Naive B cell (primary cell): ENCODE data around the gene OGDH. TPM values are rescaled to one million over a fixed set of nuclear protein-coding genes. Genes with fewer than 3 reads are reported as not detected.

Experiments used
- ATAC-seq, 2 donors: fragments of 150-1000 bp; cut with Tn5 transposase; 2 replicates each; pipeline ENCODE4 v1.10.0; 2021; ENCODE audit warnings: low read depth in 2 of 2, mild to moderate bottlenecking in 2 of 2, moderate library complexity in 2 of 2
- DNase-seq: peaks from one replicate; pipeline ENCODE4 v3.0.0; 2022
- H3K27ac Mint-ChIP-seq, 6 donors: one replicate each; pipeline ENCODE4 v1.8.0; 2020 to 2022; ENCODE audit warnings: mild to moderate bottlenecking in 6 of 6, mixed read lengths in 6 of 6, moderate library complexity in 5 of 6, inconsistent platforms in 2 of 6
- H3K27me3 Mint-ChIP-seq, 3 donors: one replicate each; pipeline ENCODE4 v1.8.0; 2021 to 2022; ENCODE audit warnings: mixed read lengths in 3 of 3, mild to moderate bottlenecking in 1 of 3
- H3K36me3 Mint-ChIP-seq, 2 donors: one replicate each; pipeline ENCODE4 v1.8.0; 2020 to 2022; ENCODE audit warnings: mixed read lengths in 2 of 2, inconsistent platforms in 1 of 2, mild to moderate bottlenecking in 1 of 2
- H3K4me1 Mint-ChIP-seq, 3 donors: one replicate each; pipeline ENCODE4 v1.8.0; 2020 to 2022; ENCODE audit warnings: mixed read lengths in 3 of 3, inconsistent platforms in 1 of 3, mild to moderate bottlenecking in 1 of 3, moderate library complexity in 1 of 3
- H3K4me3 Mint-ChIP-seq, 8 donors: one replicate each; pipeline ENCODE4 v1.8.0; 2020 to 2022; ENCODE audit warnings: mild to moderate bottlenecking in 8 of 8, mixed read lengths in 8 of 8, moderate library complexity in 8 of 8, inconsistent platforms in 2 of 8
- H3K9me3 Mint-ChIP-seq, 7 donors: one replicate each; pipeline ENCODE4 v1.8.0; 2020 to 2022; ENCODE audit warnings: mixed read lengths in 7 of 7, mild to moderate bottlenecking in 5 of 7, inconsistent platforms in 2 of 7, moderate library complexity in 1 of 7
- polyA plus RNA-seq, 6 donors: library from polyadenylated mRNA; unstranded; fragments of 300-500 nt; fragmentation: Illumina TruSeq; gene quantifications; one replicate each; pipeline ENCODE4 v1.2.3, GENCODE V29; 2021; ENCODE audit warnings: low read depth in 6 of 6

Gene OGDH
- polyA plus RNA-seq, 6 donors from 2014 or later, result 9.5 to 21.6 (median 20.1) TPM

DNA sequence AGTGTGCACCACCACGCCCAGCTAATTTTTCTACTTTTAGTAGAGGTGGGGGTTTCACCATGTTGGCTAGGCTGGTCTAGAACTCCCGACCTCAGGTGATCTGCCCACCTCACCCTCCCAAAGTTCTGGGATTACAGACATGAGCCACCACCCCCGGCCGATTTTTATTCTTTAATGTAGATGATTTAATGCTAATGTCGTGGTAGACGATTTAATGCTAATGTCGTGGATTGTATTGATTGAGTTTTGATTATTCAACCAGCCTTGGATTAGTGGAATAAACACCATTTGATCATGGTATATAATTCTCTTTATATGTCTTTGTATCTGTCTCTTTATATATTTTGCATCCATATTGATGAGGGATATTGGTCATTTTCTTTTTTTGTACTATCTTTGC lies 52.6 kb downstream of the OGDH start:
- H3K4me1 Mint-ChIP-seq, result peaks cover 0 to 6% (median 0%) of the 10 kb centered on the region in 3 donors
- H3K27me3 Mint-ChIP-seq, result no peaks in the 10 kb centered on the region
- H3K4me3 Mint-ChIP-seq, result no peak overlapping the region
- peaks cover 39 to 47% of the 10 kb centered on the region in 2 donors for H3K36me3 Mint-ChIP-seq
- DNase-seq (no peak), ATAC-seq (no peak)
- H3K27ac Mint-ChIP-seq, result no peak overlapping the region
- H3K9me3 Mint-ChIP-seq, result peaks cover 5 to 37% (median 17%) of the 10 kb centered on the region in 7 donors

DNA sequence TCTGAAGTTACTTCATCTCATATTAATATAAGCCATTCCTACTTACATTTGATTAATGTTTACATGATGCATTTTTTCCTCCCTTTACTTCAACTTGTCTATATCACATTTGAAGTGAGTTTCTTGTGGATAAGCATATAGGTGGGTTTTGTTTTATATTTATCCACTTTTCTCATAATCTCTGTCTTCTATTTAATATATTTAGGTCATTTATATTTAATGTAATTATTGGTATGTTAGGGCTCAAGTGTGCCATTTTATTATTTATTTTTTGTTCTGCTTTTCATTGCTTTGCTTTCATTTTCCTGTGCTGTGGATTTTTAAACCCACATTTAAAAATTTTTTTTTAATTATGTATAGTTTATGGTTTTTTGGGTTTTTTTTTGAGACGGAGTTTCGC lies 54.8 kb downstream of the OGDH start:
- peaks cover 3 to 8% (median 5%) of the 10 kb centered on the region in 3 donors for H3K4me1 Mint-ChIP-seq
- no peaks in the 10 kb centered on the region for H3K27me3 Mint-ChIP-seq
- no peak for ATAC-seq
- DNase-seq, result no peak
- peaks cover 5 to 37% (median 19%) of the 10 kb centered on the region in 7 donors for H3K9me3 Mint-ChIP-seq
- peaks cover 45 to 46% of the 10 kb centered on the region in 2 donors for H3K36me3 Mint-ChIP-seq
- no peak overlapping the region for H3K27ac Mint-ChIP-seq
- no peak overlapping the region for H3K4me3 Mint-ChIP-seq

DNA sequence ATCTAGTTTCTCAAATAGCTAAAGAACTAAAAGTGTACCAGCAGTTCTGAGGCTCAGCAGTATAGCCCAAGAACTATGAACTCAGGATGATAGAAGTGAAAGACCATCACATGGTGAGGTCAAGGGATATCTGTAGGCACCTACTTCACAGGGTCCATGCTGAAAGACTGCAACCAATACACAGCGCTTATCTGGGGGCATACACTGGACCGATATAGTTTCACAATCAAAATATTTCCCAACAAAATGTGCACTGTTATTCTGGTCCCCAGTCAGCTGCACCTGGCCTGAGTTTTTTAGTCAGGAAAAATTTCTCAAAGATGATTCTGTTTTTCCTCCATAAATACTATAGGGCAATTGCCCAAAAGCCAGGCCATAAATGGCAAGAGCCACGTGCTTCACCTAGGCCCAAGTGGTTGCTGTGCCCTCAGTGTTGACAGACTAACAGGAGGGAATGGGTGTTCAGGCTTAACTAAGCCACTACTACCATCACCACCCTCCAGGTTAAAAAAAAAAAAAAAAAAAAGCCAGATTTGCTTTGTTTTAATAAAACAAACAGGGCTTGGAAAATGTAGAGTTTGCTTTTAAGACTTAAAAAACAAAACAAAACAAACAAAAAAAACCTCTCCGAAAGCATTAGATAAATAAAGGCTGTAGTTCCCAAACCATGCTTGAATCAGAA lies 58.5 kb downstream of the OGDH start:
- peaks cover 29 to 37% of the 10 kb centered on the region in 2 donors for H3K36me3 Mint-ChIP-seq

DNA sequence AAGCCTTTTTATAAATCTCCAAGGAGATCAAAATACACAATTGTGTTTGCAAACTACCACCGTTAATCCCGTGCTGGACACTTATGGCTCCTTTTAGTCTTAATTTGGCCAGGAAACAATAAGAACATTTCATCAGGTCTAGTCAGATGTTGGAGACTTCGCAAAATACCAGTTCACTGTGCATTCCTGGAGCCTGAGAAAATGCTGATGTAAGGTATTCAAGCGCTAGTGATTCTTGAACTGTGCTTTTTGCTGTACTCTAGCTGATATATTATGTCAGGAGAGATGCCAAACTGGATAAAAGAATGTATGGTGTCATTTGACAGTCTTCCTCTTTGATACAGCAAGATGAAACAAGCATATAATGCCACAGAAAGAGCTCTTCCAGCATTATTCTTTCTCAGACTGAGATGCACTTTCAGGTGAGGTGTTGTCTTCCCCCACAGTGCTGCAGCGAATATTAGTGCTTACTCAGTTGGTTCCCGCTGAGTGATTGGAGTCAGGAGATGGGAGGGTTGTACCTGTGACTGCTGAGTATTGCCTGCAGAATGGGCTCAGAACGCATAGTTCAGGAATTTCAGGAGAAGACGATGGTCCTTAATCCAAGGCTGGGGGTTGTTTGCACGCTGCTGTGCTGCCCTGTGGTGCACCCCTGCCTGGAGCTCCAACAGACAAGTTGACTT lies 59.2 kb downstream of the OGDH start:
- DNase-seq (no peak), ATAC-seq (no peak)
- Mint-ChIP-seq H3K36me3 (peaks cover 24 to 30% of the 10 kb centered on the region in 2 donors), H3K4me1 (peaks cover 3 to 15% (median 11%) of the 10 kb centered on the region in 3 donors), H3K27me3 (no peaks in the 10 kb centered on the region), H3K27ac (peak overlapping the region in 1 of 6 donors; percentile 15), H3K9me3 (peaks cover 2 to 11% (median 6%) of the 10 kb centered on the region in 7 donors), H3K4me3 (no peak overlapping the region)

More for the DNA sequence above, 58.5 kb downstream of the OGDH start:
- H3K4me3 Mint-ChIP-seq, result no peak overlapping the region
- peaks cover 5 to 12% (median 11%) of the 10 kb centered on the region in 3 donors for H3K4me1 Mint-ChIP-seq
- no peak for DNase-seq
- peak overlapping the region in 1 of 6 donors; percentile 41 for H3K27ac Mint-ChIP-seq
- no peak for ATAC-seq
- H3K27me3 Mint-ChIP-seq, result no peaks in the 10 kb centered on the region
- peaks cover 5 to 15% (median 13%) of the 10 kb centered on the region in 7 donors for H3K9me3 Mint-ChIP-seq

DNA sequence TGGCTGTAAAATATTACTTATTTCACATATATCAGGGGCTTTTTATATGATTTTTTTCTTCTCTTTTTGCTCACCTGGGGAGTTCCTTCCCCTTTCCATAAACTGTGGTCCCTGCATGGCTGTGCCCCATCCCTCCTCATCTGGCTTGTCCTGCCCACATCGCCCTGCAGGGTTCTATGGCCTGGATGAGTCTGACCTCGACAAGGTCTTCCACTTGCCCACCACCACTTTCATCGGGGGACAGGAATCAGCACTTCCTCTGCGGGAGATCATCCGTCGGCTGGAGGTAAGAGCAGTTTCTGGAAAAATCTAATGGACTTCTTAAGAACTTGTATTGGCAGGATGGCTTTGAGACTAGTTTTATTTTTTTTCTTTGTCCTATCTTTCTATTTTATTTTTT lies 60.1 kb downstream of the OGDH start:
- H3K4me3 Mint-ChIP-seq, result no peak overlapping the region
- H3K4me1 Mint-ChIP-seq, result peaks cover 3 to 15% (median 11%) of the 10 kb centered on the region in 3 donors
- DNase-seq (no peak), ATAC-seq (no peak)
- H3K27me3 Mint-ChIP-seq, result no peaks in the 10 kb centered on the region
- H3K9me3 Mint-ChIP-seq, result peaks cover 0 to 5% (median 0%) of the 10 kb centered on the region in 7 donors
- H3K27ac Mint-ChIP-seq, result peak overlapping the region in 3 of 6 donors; percentile 5 to 41 (median 39)
- peaks cover 18 to 22% of the 10 kb centered on the region in 2 donors for H3K36me3 Mint-ChIP-seq

DNA sequence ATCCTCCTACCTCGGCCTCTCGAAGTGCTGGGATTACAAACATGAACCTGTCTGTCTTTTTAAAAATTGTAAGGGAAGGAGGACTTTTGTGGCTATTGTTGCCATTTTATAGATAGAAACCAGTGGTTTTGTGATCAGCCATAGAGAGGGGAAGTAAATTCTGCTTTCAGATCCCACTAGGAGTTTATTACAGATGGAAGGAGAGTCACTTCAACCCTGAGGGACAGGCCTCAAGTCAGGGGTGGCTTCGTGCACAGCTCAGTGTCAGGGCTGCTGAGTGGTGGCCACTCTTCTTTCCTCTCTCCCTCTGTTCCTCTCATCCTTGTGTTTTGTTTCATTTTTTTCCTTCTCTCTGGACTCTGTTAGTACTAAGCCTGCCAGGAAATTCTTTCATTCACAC lies 60.8 kb downstream of the OGDH start:
- peaks cover 3 to 15% (median 11%) of the 10 kb centered on the region in 3 donors for H3K4me1 Mint-ChIP-seq
- H3K36me3 Mint-ChIP-seq, result peaks cover 18 to 22% of the 10 kb centered on the region in 2 donors
- no peak overlapping the region for H3K4me3 Mint-ChIP-seq
- H3K27ac Mint-ChIP-seq, result peak overlapping the region in 3 of 6 donors; percentile 13 to 43 (median 23)
- ATAC-seq (no peak), DNase-seq (no peak)
- peaks cover 0 to 4% (median 0%) of the 10 kb centered on the region in 7 donors for H3K9me3 Mint-ChIP-seq
- H3K27me3 Mint-ChIP-seq, result no peaks in the 10 kb centered on the region

DNA sequence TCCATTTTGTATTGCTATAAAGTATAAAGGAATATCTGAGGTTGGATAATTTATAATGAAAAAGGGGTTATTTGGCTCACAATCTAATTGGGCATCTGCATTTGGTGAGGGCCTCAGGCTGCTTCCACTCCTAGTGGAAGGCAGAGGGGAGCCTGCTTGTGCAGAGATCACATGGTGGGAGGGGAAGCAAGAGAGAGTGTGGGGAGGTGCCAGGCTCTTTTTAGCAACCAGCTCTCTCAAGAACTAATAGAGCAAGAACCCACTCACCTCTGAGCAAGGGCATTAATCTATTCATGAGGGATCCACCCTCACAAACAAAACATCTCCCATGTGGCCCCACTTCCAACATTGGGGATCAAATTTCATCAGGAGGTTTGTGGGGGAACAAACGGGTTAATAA lies 64.6 kb downstream of the OGDH start:
- Mint-ChIP-seq H3K27ac (no peak overlapping the region), H3K4me3 (peak overlapping the region in 1 of 8 donors; percentile 72), H3K9me3 (no peaks in the 10 kb centered on the region), H3K36me3 (peaks cover 11 to 14% of the 10 kb centered on the region in 2 donors), H3K4me1 (peaks cover 2 to 13% (median 8%) of the 10 kb centered on the region in 3 donors), H3K27me3 (no peaks in the 10 kb centered on the region)
- ATAC-seq, result no peak
- DNase-seq, result no peak

DNA sequence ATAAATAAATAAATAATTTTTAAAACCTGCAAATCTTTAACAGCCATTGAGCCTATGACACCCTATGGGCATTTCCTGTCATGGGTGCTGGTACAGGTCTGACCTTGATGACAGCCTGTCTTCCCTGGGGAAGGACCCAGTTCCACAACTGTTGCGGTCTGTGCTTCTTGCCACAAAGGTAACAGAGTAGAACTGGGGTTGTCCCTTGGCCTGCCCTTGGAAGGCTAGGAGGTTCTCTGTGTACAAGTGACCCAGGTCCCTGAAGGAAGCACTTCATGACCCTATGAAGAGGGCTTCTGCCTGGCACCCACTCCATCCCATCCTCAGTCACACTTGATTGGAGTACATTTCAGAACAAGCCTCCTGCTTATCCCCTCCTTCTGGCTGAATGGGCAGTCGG lies 66.9 kb downstream of the OGDH start:
- DNase-seq (no peak), ATAC-seq (no peak)
- Mint-ChIP-seq H3K27me3 (no peaks in the 10 kb centered on the region), H3K4me3 (no peak overlapping the region), H3K9me3 (no peaks in the 10 kb centered on the region), H3K27ac (no peak overlapping the region), H3K36me3 (peaks cover 8 to 15% of the 10 kb centered on the region in 2 donors), H3K4me1 (peaks cover 0 to 7% (median 0%) of the 10 kb centered on the region in 3 donors)

DNA sequence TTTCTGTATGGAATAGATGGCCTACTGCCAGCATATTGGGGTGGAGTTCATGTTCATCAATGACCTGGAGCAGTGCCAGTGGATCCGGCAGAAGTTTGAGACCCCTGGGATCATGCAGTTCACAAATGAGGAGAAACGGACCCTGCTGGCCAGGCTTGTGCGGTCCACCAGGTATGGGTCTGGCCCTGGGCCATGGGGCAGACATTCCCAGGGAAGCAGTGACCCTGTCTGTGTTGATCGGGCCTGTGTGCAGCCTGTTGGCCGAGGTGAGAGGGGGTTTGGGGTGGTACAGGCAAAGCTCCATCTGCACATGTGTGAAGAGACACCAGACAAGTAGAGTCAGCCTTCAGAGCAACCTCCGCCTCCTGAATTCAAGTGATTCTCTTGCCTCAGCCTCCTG lies 67.3 kb downstream of the OGDH start:
- H3K4me3 Mint-ChIP-seq, result no peak overlapping the region
- H3K4me1 Mint-ChIP-seq, result peaks cover 0 to 7% (median 0%) of the 10 kb centered on the region in 3 donors
- no peaks in the 10 kb centered on the region for H3K27me3 Mint-ChIP-seq
- H3K9me3 Mint-ChIP-seq, result no peaks in the 10 kb centered on the region
- H3K36me3 Mint-ChIP-seq, result peaks cover 11 to 19% of the 10 kb centered on the region in 2 donors
- ATAC-seq (no peak), DNase-seq (no peak)
- no peak overlapping the region for H3K27ac Mint-ChIP-seq

DNA sequence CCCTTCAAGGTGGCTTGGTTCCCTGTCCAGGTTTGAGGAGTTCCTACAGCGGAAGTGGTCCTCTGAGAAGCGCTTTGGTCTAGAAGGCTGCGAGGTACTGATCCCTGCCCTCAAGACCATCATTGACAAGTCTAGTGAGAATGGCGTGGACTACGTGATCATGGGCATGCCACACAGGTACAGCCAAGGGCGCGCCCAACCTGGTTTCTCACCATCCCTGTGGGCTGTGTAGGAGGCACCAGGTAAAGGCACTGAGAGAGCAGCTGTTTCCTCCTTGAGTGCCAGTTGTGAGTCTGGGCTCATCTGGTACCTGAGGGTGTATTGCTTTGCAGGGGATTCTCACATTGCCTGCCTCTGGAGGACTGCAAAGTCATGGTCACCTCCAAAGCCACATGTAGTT lies 68.0 kb downstream of the OGDH start:
- H3K4me1 Mint-ChIP-seq, result peaks cover 0 to 7% (median 0%) of the 10 kb centered on the region in 3 donors
- H3K4me3 Mint-ChIP-seq, result no peak overlapping the region
- no peak overlapping the region for H3K27ac Mint-ChIP-seq
- no peaks in the 10 kb centered on the region for H3K9me3 Mint-ChIP-seq
- no peaks in the 10 kb centered on the region for H3K27me3 Mint-ChIP-seq
- H3K36me3 Mint-ChIP-seq, result peaks cover 15 to 25% of the 10 kb centered on the region in 2 donors
- no peak for ATAC-seq
- no peak for DNase-seq

DNA sequence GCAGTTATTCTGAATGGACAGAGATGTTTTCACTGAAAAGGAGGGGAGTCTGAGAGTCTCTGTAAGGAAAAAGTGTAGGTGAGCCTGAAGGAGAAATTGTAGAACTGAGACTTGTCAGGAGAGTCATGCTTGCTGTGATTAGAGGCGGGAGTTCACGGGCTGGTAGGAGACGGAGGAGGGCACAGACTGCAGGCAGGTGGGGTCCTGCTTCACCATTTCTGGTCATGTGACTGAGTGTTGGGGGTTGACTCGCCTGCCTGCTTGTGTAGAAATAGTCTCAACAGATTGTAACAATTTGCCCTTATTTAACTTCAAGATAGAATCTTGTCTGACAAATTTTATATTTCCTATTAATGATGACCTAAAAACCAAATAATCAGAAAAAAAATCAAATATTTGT lies 70.3 kb downstream of the OGDH start:
- Mint-ChIP-seq H3K4me3 (no peak overlapping the region), H3K9me3 (no peaks in the 10 kb centered on the region), H3K27ac (peak overlapping the region in 2 of 6 donors; percentile 8 to 13), H3K4me1 (no peaks in the 10 kb centered on the region), H3K36me3 (peaks cover 7 to 25% of the 10 kb centered on the region in 2 donors), H3K27me3 (no peaks in the 10 kb centered on the region)
- no peak for DNase-seq
- no peak for ATAC-seq

DNA sequence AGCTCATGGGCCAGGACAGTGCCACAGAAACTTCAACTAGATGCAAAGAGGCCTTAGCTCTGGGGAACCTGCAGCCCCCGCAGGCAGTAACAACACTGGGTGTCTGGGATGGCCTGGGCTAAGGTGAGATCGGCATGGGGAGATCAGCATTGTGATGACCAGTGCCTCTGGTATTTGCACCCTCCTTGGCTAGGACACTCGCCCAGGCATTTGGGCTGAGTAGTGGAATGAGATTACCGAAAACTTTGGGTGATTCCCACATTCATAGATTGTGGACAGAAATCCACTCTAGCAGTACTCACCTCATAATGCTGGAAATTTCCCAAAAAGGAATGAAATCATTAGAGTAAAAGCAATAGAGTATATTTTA lies 71.7 kb downstream of the OGDH start:
- Mint-ChIP-seq H3K27ac (peak overlapping the region in 1 of 6 donors; percentile 83), H3K4me1 (no peaks in the 10 kb centered on the region), H3K27me3 (no peaks in the 10 kb centered on the region), H3K9me3 (no peaks in the 10 kb centered on the region), H3K4me3 (no peak overlapping the region), H3K36me3 (peaks cover 7 to 25% of the 10 kb centered on the region in 2 donors)
- DNase-seq, result no peak
- no peak for ATAC-seq

DNA sequence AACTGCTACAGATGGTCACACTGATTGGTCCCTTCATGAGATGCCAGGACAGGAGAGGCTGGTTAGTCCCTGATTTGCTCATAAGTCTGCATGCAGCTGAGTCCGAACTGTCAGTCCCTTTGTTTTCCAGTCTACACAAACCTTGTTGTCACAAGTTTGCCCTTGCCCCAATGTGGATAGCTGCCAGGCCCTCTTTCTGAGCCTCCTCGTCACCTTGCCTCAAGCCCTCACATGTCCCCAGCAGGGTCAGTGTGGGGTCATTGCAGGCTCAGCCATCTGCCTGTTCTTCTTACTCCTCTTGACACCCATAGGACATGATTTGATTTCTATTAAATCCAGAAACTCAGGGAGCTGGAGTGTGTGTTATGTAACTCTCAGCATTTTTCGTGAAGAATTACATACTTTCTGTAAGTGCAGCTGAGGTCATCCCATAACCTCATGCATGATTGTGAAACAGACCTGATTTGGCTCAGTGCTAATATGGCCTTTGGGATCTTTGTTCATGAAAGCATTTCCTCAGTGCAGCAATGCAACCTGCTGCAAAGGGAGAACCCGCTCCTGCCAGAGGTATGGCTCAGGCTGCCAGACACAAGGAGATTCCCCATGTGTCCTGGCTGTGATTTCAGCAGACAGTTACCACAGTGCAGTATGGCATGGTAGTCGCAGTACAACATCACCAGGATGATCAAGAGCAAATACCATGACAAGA lies 72.2 kb downstream of the OGDH start:
- Mint-ChIP-seq H3K4me1 (no peaks in the 10 kb centered on the region), H3K27me3 (no peaks in the 10 kb centered on the region), H3K4me3 (no peak overlapping the region), H3K9me3 (no peaks in the 10 kb centered on the region), H3K36me3 (peaks cover 7 to 25% of the 10 kb centered on the region in 2 donors), H3K27ac (peak overlapping the region in 1 of 6 donors; percentile 51)
- ATAC-seq (no peak), DNase-seq (no peak)
